GM10847 (cell line): ENCODE measurements around the gene PTPRD.

Experiments
- POLR2A ChIP-seq: IDR thresholded peaks from 2 replicates; pipeline ENCODE4 v1.6.1; 2011; ENCODE audit not compliant: insufficient read length; ENCODE audit errors: extremely low read depth

Gene PTPRD

GRCh38 chr9:9949978-9950377 is 662.8 kb downstream of the PTPRD start:
- no peak for TF ChIP-seq POLR2A

GRCh38 chr9:9949368-9949767 is 663.4 kb downstream of the PTPRD start:
- TF ChIP-seq POLR2A: no peak

- TF ChIP-seq POLR2A: no peak
Observed at GRCh38 chr9:9945966-9946365, 666.8 kb downstream of the PTPRD start.

GRCh38 chr9:9942764-9943424 is 669.9 kb downstream of the PTPRD start:
- no peak for TF ChIP-seq POLR2A

GRCh38 chr9:9938432-9938831 is 674.4 kb downstream of the PTPRD start:
- no peak for TF ChIP-seq POLR2A

- no peak for TF ChIP-seq POLR2A
Observed at GRCh38 chr9:9924376-9924775, 688.4 kb downstream of the PTPRD start.

- TF ChIP-seq POLR2A: no peak
Observed at GRCh38 chr9:9921805-9922204, 691.0 kb downstream of the PTPRD start.

- TF ChIP-seq POLR2A: no peak
Observed at GRCh38 chr9:9920425-9921060, 692.3 kb downstream of the PTPRD start.

- no peak for TF ChIP-seq POLR2A
Observed at GRCh38 chr9:9919174-9919775, 693.5 kb downstream of the PTPRD start.

GRCh38 chr9:9917400-9917799 is 695.4 kb downstream of the PTPRD start:
- no peak for TF ChIP-seq POLR2A

- no peak for TF ChIP-seq POLR2A
Observed at GRCh38 chr9:9914174-9914573, 698.6 kb downstream of the PTPRD start.

- TF ChIP-seq POLR2A: no peak
Observed at GRCh38 chr9:9913276-9913832, 699.4 kb downstream of the PTPRD start.

- no peak for TF ChIP-seq POLR2A
Observed at GRCh38 chr9:9912459-9912858, 700.3 kb downstream of the PTPRD start.

GRCh38 chr9:9905736-9906135 is 707.1 kb downstream of the PTPRD start:
- no peak for TF ChIP-seq POLR2A

- no peak for TF ChIP-seq POLR2A
Observed at GRCh38 chr9:9904041-9904440, 708.8 kb downstream of the PTPRD start.

GRCh38 chr9:9901624-9902023 is 711.2 kb downstream of the PTPRD start:
- TF ChIP-seq POLR2A: no peak

GRCh38 chr9:9893837-9894236 is 719.0 kb downstream of the PTPRD start:
- TF ChIP-seq POLR2A: no peak

- no peak for TF ChIP-seq POLR2A
Observed at GRCh38 chr9:9892217-9892616, 720.6 kb downstream of the PTPRD start.
